ENCODE data around the gene HS6ST3.

The HS6ST3 gene

DNA sequence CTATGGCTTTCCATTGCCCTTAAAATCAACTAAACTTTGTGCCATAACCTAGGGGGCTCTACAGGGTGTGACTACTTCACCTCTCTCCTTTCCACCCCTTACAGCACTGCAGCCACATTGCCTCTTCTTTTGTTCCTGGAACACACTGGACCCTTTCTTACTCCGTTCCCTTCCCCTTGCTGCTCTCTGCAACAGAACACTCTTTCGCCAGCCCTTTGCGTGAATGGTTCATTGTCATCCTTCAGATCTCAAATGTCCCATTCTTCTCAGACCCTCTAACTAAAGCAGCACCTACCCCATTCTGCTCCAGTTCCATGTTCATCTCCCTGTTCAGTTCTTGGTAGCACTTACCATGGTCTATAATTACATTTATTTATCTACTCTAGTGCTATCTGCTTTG is 696.1 kb downstream of the HS6ST3 start:
- DNase-seq (ENCODE audit: low read depth in 3 of 3), result no peak

DNA sequence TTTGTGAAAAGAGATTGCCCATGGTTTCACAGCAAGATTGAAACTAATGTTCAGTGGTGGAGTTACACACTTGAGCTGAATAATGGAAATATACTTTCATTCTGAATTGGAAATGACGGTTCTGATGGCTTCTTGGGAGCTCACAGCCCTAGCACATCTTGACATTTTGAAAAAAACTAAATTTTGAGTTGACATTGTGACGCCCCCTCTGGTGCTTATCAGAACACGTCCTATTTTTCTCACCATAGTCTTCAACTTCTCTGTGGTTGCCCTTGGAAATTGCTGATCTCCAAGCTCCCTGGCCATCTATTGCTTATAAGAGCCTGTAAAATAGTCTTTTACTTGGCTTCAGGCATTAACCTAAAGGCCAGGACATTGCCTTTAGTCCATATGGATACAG is 702.3 kb downstream of the HS6ST3 start:
- DNase-seq (ENCODE audit: low read depth in 3 of 3), result no peak

DNA sequence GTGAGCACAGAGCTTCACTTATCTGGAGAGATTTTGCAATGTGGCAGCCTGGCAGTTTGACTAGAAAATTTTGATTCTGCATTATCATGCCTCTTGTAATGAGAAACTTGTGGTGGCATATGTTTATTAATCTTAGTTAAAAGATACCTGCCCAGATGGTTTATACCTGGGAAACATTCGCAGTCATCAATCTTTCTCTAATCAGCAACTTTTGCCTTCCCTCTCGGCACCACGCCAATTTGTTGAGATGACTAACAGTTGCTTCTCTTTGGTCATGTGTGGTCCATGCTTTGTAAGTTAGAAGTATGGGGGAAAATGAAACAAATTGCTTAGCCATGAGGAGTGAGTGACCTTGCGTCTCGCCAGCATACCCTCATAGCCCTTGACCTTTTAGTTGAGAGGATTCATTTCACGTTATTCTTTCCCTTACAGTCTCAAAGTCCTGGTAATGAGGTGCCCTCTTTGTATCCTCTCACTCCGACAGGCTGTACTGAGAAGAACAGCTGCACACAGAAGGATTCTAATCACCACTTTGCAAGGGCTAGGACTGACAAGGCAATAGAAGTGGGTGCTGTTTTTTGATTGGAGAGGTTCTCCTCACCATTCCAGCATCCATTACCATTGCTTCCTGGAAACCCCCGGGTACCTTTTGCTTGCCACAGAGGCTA is 703.0 kb downstream of the HS6ST3 start:
- no peak for DNase-seq (ENCODE audit: low read depth in 3 of 3)

DNA sequence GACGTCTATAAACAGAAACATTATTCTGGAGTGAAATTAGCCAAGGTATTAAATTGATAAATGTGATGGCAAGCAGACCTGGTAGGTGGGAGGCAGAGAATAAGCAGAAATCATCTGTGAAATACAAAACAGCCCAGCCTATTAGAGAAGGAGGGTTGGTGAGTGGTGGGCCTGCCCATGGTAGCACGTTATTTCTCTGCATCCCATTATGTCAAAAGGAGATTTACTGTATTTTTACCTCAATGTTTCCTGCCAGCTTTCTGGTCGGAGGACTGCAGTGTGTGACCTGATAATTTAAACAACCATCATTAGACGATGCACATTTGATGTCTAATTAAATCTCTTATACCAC is 703.5 kb downstream of the HS6ST3 start:
- DNase-seq (ENCODE audit: low read depth in 3 of 3), result no peak

DNA sequence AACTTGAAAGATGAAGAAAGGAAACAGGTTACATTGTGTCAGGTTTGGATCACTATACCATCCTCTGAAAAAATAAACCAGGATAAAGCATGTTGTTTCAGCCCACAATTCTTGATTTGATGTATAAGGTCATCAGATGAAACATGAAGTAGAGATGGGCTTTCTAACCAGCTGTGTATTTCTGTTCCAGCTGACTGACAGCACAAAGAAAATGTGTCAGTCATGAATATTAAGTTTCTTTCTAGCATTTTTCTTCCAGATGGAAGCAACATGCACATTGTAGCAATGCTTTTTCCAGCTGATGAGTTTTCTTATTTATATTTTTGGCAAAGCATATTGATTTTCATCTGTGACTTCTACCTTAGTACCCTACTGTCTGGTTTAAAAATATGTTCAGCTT is 704.8 kb downstream of the HS6ST3 start:
- no peak for DNase-seq (ENCODE audit: low read depth in 3 of 3)

DNA sequence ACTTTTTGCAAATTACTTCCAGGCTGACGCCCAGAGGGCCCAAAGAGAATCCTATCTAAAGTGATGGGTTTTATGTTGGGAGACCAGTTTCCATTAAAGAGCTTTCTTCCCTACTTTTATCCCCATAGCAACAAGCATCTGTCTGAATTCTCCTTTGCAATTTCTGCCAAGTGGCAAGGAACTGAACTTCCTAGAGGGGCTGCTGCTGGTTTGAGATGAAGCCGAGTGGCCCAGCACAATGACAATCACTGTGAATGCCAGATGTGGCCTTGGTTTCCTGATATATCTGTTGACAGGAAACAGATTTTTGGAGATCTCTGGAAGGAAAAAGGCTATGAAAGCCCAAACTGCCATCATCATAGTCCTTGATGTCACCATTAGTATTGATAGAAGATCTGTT is 705.8 kb downstream of the HS6ST3 start:
- DNase-seq (ENCODE audit: low read depth in 3 of 3), result no peak

DNA sequence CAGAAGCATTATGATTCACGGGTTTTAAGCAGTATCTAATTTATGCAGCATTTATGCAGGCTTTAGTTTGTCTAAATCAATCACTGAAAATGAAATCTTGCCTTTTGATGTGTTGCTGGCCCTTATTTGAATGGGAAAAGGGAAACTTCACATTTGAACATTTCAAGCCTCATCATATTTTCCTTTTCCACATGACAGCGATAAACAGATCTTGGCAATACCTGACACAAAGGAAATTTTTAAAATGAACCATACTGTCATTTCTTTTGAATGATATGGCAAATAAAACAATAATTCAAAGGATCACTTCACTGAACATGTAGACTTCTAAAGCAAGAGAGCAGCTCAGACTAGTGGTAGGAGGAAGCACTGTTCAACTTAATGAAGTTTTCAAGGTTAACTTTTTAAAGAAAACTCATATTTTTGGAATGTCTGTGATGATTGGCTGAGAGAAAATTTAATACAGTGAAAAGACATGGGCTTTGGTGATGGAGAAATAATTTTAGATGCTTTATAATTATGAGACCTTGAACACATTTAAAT is 706.3 kb downstream of the HS6ST3 start:
- no peak for DNase-seq (ENCODE audit: low read depth in 3 of 3)

DNA sequence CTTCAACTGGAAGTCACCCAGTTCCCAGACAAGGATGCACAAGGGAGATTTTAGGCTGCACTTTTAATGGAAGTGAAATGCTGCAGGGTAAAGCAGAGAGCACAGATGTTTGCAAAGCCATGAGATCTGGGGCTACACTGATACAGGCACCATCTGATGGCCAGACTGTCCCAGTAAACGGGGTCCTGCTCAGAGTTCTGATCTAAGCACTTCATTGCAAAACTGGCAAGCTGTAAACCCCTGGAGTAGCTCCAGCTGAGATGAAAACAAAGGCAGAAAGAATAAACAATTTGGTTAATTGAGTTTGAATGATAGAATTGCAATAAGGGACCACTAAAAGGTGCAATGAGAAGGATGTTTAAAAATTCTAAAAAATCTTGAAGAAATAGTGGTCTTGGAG is 707.2 kb downstream of the HS6ST3 start:
- DNase-seq (ENCODE audit: low read depth in 3 of 3), result no peak

DNA sequence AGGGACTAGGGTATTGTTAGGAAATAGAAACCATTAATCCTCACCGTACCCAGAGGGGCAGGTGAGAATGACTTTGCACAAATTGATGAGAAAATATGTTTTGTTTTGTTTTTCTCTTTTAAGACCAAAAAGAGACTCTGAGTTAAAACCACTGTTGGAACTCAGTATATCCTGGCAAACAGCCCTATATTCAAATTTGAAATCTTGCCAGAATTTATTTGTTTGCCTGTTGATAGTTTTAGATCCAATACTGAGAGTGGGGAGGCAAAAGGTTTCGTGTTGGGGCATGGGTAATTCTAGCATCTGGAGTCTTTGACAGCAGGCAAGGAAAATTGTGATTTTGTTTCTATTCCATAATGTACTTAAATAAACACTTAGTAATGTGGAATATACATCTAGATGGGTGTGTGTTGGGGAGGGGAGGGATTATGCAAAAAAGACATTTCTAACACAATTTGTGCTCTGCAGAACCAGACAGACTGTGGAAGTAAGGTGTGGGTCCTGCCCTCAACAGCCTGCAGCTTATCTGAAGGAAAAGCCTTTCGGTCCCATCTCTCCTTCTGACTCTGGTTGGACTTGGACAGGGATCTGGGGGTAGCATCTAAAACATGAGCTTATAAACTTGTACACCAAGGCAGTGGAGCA is 713.7 kb downstream of the HS6ST3 start:
- DNase-seq (ENCODE audit: low read depth in 3 of 3), result no peak

DNA sequence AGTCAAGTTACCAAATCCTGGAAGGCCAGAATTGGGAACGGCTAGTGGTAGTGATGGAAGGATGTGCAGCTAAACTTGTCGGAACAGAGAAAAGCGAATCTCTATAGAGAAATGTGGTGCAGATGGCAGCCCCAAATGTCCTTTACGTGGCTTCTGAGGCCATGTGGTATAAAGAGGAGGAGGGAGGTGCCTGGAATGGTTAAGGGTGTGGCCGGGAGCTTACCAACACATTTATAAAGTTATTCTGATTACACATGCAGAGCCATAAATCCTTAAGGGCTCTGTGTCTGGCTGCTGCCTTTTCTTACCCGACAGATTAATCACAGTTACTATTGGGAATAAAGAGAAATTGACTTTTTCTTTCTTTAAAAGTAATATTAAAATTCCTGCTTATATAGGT is 714.3 kb downstream of the HS6ST3 start:
- no peak for DNase-seq (ENCODE audit: low read depth in 3 of 3)

DNA sequence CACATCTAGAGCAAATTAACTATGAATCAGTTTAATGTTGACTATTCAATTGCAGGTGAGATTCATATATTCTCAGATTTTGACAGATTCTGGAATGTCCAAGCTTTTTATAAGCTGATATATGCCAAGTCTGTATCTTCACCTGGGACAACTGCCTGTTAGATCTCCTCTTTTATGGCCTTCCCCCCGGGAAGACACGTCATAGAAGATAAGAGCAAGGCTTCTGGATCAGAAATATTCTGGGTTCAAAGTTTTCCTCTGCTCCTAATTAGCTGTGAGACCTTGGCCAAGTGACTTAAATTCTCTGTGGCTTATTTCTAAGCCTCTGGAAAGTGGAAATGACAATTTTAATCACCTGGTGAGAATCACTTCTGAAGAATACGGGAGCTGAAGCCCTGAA is 716.8 kb downstream of the HS6ST3 start:
- no peak for DNase-seq (ENCODE audit: low read depth in 3 of 3)

DNA sequence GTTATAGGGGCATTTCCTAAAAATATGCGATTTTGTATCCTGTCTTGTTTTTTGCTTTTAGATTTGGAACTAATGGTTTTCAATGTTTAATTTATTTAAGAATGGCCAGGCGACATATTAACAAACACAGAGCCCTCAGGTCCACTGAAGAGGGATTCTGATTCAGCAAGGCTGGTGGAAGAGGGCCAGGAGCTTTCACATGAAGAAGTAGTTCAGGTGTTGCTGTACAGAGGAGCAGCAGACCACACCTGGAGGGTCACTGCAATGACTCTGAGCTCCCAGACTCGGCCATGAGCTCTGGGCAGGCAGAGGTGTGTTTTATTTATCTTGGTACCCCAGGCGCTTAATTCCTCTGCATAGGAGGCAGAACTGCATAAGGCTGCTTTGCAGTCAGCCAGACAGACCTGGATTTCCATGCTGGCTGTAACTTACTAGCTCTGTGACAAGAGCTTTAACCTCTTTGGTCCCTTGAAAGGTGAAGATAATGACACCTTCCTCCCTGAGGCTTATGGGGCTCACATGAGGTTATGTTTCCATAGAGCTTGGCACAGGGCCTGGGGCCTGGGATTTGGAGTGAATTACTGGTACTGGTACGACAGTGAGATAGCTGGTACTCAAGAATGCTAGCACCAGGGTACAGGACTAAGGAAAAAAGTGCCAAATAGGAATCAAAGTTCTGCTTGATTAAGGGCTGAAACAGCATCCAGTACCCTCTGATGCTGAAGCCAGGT is 719.6 kb downstream of the HS6ST3 start:
- DNase-seq (ENCODE audit: low read depth in 3 of 3), result no peak

DNA sequence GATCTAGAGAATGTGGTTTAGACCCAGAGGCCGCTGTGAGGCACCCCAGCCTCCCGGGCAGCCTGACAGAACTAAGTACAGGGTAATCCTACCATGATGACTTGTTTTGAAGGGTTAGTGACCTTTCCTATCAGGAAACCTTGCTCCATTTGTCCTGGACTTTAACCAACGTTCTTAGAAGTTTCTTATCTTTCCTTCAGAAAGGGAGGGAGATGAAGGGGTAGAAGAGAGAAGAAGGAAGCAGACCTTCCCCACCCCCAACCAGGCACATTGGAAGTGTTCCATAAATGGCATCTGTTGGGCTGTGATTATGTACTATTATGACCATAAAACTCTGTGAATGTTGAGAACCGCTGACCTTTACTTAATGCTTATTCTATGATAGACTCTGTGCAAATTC is 720.2 kb downstream of the HS6ST3 start:
- no peak for DNase-seq (ENCODE audit: low read depth in 3 of 3)

DNA sequence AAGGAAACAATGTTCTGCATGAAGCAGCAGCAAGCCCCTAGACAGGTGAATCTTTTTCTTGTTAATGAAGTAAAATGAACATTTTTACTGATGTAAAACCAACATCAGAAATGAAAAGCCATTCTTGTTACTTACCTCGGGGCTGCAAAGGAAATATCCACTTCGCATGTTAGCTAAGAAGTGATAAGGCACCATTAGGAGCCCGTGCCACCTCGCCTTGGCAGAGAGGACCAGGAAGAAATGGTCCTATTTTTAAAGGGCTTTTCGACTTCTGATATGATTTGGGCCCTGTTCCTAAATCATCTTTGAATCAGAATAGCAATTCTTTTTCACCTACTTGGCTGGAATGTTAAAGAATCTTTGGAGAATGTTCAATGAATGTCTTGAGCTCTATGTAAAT is 721.1 kb downstream of the HS6ST3 start:
- no peak for DNase-seq (ENCODE audit: low read depth in 3 of 3)

DNA sequence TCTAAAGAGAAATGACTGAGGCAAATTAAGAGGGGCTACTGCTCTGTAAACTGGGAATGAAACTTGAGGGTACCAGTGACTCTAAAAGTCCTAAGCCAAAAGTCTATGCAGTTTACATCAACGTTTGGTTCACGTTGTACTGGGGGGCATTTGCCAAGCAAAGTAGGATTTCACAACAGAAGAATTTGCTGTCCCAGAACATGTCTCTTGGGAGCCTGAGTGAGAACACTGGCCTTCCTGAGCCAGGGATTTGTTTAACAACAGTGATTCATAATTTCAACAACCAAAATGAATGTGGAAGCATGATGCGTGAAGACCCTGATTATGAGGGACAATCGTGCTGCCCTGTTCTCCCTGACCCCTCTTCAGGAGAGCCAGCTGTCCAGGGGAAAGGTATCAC is 726.4 kb downstream of the HS6ST3 start:
- DNase-seq (ENCODE audit: low read depth in 3 of 3), result no peak

DNA sequence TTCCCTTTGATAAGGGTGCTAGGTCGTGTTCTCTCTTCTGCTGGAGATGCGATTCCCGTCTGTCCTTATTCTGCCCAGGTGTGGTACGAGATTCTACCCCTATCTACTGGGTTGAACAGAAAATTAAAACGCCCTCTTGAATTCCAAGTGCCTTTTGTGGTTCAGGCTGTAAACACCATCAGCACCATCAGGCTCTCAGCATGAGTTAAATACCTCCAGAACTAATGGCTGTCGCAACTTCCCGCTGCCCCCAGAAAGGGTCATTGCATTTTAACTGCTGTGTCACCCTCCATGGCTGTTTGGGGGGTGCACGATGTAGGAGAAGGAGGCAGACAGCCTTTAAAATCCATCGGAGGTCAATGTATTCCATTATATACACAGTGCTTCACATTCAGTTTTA is 727.0 kb downstream of the HS6ST3 start:
- DNase-seq (ENCODE audit: low read depth in 3 of 3), result no peak

DNA sequence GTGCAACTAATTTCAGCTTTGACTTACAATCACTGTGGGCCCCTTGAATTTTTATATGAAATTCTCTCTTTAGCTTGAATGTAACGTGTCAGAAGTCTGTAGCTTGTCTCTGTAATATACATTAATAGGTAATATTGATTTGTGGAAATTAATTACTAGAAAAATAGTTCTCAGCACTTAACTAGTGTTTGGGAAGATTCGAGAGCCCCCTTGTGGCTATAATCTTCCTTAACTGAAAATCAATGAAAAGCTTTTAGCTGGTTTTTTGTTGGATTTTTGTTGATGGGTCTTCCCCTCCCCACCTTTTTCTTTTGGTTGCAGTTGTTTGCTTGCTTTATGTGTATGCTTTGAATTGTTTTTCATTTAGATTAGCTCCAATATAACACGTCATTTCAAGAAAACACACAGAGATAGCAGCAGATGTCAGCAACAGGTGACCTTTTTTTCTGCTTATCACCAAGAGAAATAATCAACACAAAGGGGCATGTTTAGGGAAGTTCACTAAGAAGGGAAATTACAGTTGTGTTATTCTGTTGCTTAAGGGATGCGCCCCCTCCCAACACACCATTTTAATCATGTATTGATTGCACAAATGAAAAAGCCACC is 727.5 kb downstream of the HS6ST3 start:
- DNase-seq (ENCODE audit: low read depth in 3 of 3), result no peak

DNA sequence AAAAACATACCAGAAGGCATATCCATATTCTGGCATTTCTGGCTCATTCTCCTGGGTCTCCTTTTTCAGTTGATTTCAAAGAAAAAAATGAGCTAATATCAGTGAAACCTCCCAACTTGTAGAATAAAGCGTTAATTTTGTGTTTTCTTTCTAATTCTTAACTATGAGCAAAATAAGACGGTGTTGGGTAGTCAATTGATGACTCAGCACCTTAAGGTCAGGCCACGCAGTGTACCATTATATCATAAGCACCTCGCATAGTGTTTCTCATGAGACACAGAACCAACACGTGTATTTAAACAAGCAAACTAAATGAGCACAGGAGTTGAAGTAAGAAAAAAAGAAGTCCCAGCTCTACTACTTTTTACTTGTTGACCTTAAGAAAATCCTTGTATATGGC is 729.5 kb downstream of the HS6ST3 start:
- no peak for DNase-seq (ENCODE audit: low read depth in 3 of 3)

DNA sequence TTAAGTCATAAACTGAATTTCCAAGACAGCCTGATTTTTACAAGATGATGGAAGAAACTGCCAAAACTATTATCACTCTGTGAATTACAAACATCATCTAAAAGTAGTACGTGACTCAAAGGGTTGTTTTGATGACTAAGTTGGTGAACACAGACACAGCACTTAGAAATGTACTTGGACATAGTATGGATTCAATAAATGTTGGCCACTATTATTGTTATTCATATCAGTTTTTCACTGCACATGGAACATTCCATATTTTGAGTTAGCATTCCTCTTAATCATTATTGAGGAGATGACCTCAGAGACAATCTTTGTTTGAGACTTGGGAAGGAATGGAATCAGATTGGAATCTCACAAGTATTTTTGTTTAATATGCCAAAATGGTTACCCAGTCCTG is 731.5 kb downstream of the HS6ST3 start:
- no peak for DNase-seq (ENCODE audit: low read depth in 3 of 3)

DNA sequence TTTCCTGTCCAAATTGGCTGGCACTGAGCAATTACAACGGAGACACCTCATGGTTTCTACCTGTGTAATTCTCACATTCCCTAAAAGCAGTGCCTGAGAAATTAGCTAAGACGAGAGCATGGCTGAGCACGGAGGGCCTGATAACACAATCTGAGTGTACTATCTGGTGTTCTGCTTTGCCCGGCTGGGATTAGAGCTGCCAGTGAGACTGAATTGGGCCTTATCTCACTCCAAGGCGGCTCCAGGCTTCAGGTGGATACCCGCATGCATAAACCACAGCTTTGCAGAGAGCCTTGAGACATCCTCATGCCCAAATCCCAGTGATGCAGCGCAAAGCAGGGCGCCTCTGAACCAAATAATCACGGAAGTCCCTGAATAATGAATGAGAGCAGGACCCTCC is 732.1 kb downstream of the HS6ST3 start:
- no peak for DNase-seq (ENCODE audit: low read depth in 3 of 3)

DNA sequence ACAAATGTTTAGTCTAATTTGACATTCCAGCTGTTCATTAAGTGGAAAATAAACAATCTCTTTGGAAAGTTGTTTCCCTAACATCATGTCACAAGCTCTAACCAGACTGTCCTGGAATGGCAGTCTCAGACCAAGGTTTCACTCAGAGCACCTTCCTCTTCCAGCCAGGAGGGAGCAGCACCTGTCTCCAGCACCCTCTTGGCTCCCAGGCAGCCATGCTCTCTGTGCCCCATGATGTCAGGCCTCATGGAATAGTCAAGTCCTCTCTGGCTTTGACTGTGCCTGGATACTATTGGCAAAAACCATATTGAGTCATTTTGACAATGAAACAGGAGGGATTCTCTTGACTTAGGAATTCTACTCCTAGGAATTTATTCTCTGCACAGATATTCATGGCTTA is 733.0 kb downstream of the HS6ST3 start:
- DNase-seq (ENCODE audit: low read depth in 3 of 3), result no peak

DNA sequence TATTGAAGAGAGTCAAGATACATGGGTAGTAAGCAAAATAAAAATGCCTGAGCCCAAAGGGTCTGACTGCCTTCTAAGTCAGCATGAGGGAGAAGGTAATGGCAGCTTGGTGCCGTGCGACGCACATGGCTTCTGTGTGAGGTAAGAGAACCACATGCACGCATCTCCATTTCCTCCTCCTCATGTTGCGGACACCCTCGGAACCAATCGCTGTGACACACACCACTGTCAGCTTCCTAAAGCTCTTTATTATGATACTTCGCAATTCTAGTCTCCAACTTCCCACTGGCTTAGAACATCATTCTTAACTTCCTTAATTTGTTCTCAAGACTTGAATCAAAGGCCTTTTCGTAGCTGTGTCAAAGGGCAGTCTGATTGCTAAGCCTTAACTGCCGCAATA is 734.2 kb downstream of the HS6ST3 start:
- DNase-seq (ENCODE audit: low read depth in 3 of 3), result no peak

DNA sequence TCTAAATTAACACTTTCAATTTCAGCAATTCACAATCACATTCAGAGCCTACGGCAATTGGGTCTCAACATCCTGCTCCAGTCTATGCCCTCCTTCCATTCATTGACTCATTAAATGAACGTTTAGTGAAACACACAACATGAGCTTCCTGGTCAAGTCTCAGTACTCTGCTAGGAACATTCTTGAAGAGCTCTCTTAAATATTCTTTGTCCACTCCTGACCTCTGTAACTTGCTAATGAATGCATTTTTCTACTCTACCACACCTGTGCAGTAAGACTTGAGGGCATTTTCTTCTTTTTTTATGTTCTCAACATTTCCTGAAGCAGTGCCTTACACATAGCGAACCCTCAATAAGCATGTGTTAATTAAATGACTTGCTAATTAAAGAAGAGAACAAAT is 735.7 kb downstream of the HS6ST3 start:
- no peak for DNase-seq (ENCODE audit: low read depth in 3 of 3)

All from stimulated activated CD4-positive, alpha-beta T cell treated with anti-CD3 and anti-CD28 coated beads, TNF-alpha, amount 100 ng/mL, for 4 hours (primary cell).